ENCODE measurements around the gene STUB1.

The STUB1 gene

GRCh38 chr16:679814-680624 lies at the start of gene STUB1:
Gene STUB1, plus strand, starts transcription at chr16:680410. Its CDS starts 116 bp downstream, at chr16:680526.
- DNase-seq (ENCODE audit: low read depth in 1 of 2, low spot score in 1 of 2): peak; percentile 79 to 85

GRCh38 chr16:630815-631405 lies 49.3 kb upstream of the STUB1 start, which contains the start of gene WFIKKN1:
Gene WFIKKN1, plus strand, starts transcription at chr16:630985. Its CDS starts 269 bp downstream, at chr16:631254.
- no peak for DNase-seq (ENCODE audit: low read depth in 1 of 2, low spot score in 1 of 2)

- DNase-seq (ENCODE audit: low read depth in 1 of 2, low spot score in 1 of 2): no peak
These were observed 48.3 kb upstream of the STUB1 start for GRCh38 chr16:631808-632358.

GRCh38 chr16:632486-633335 lies 47.5 kb upstream of the STUB1 start:
- DNase-seq (ENCODE audit: low read depth in 1 of 2, low spot score in 1 of 2): no peak

- no peak for DNase-seq (ENCODE audit: low read depth in 1 of 2, low spot score in 1 of 2)
These were observed 46.7 kb upstream of the STUB1 start for GRCh38 chr16:633336-634050.

GRCh38 chr16:634051-634670 lies 46.0 kb upstream of the STUB1 start:
- DNase-seq (ENCODE audit: low read depth in 1 of 2, low spot score in 1 of 2): no peak

- no peak for DNase-seq (ENCODE audit: low read depth in 1 of 2, low spot score in 1 of 2)
These were observed 45.2 kb upstream of the STUB1 start for GRCh38 chr16:634996-635395.

- DNase-seq (ENCODE audit: low read depth in 1 of 2, low spot score in 1 of 2): no peak
These were observed 44.5 kb upstream of the STUB1 start for GRCh38 chr16:635573-636205.

- peak; percentile 83 to 91 for DNase-seq (ENCODE audit: low read depth in 1 of 2, low spot score in 1 of 2)
These were observed 43.8 kb upstream of the STUB1 start, which contains the start of gene METTL26 for GRCh38 chr16:636206-637080. Gene METTL26, minus strand, starts transcription at chr16:636305. Its CDS starts 15 bp downstream, at chr16:636290.

GRCh38 chr16:637081-638018 lies 42.9 kb upstream of the STUB1 start:
- peak; percentile 80 to 83 for DNase-seq (ENCODE audit: low read depth in 1 of 2, low spot score in 1 of 2)

- DNase-seq (ENCODE audit: low read depth in 1 of 2, low spot score in 1 of 2): no peak
These were observed 42.1 kb upstream of the STUB1 start for GRCh38 chr16:638034-638543.

- DNase-seq (ENCODE audit: low read depth in 1 of 2, low spot score in 1 of 2): no peak
These were observed 41.4 kb upstream of the STUB1 start for GRCh38 chr16:638836-639235.

GRCh38 chr16:640614-641013 lies 39.6 kb upstream of the STUB1 start:
- DNase-seq (ENCODE audit: low read depth in 1 of 2, low spot score in 1 of 2): no peak

GRCh38 chr16:641326-642188 lies 38.7 kb upstream of the STUB1 start, which contains the start of gene MCRIP2:
Gene MCRIP2, plus strand, starts transcription at chr16:641828. Its CDS starts 164 bp downstream, at chr16:641992.
- DNase-seq (ENCODE audit: low read depth in 1 of 2, low spot score in 1 of 2): peak; percentile 29 to 62

GRCh38 chr16:642189-643049 lies 37.8 kb upstream of the STUB1 start:
- DNase-seq (ENCODE audit: low read depth in 1 of 2, low spot score in 1 of 2): peak in 1 of 2 donors; percentile 30

Data from stimulated activated CD4-positive, alpha-beta T cell treated with anti-CD3 and anti-CD28 coated beads, Interleukin-15, amount 100 ng/mL, for 1 hour (primary cell).